CD14-positive monocyte (primary cell): ENCODE results near the gene KAT6B. TPM values are rescaled to one million over a fixed set of nuclear protein-coding genes. Genes with fewer than 3 reads are reported as not detected.

Experiments
- DNase-seq, 3 donors: peaks; one replicate each; pipeline ENCODE4 v3.0.0-alpha.2; 2011 to 2022
- H2AFZ ChIP-seq: 2 replicates; pipeline ENCODE4 v1.6.0; 2012; ENCODE audit warnings: mild to moderate bottlenecking, low read depth, low read length, inconsistent platforms; ENCODE audit not compliant: insufficient read depth, poor library complexity, severe bottlenecking
- H3K27ac ChIP-seq, 2 donors: 1 replicate in 1 of 2; 2 replicates in 1 of 2; pipeline ENCODE4 v1.5.1; 2012 to 2013; ENCODE audit warnings: low read length in 2 of 2, control low read depth in 1 of 2, inconsistent platforms in 1 of 2, low read depth in 1 of 2, mild to moderate bottlenecking in 1 of 2
- H3K27me3 ChIP-seq, 2 donors: one replicate each; pipeline versions ENCODE4 v1.6.0 to v1.6.1; 2011 to 2013; ENCODE audit warnings: low read length in 2 of 2; ENCODE audit not compliant: control insufficient read depth in 2 of 2, insufficient read depth in 2 of 2
- H3K36me3 ChIP-seq, 2 donors: replicated peaks in 1 of 2; 1 replicate in 1 of 2; 2 replicates in 1 of 2; pipeline versions ENCODE4 v1.5.1 to v1.6.1; 2012 to 2013; ENCODE audit warnings: low read length in 2 of 2, control low read depth in 1 of 2, inconsistent platforms in 1 of 2, mild to moderate bottlenecking in 1 of 2; ENCODE audit not compliant: insufficient read depth in 2 of 2, control insufficient read depth in 1 of 2
- H3K4me1 ChIP-seq, 2 donors: 1 replicate in 1 of 2; 2 replicates in 1 of 2; pipeline versions ENCODE4 v1.5.1 to v1.6.1; 2012 to 2013; ENCODE audit warnings: low read length in 2 of 2, control low read depth in 1 of 2, inconsistent platforms in 1 of 2, mild to moderate bottlenecking in 1 of 2, moderate library complexity in 1 of 2; ENCODE audit not compliant: insufficient read depth in 2 of 2, control insufficient read depth in 1 of 2
- H3K4me2 ChIP-seq: replicated peaks from 2 replicates; pipeline ENCODE3; 2012; ENCODE audit warnings: low read length, moderate library complexity, mild to moderate bottlenecking; ENCODE audit not compliant: poor library complexity, severe bottlenecking; ENCODE audit errors: extremely low read depth
- H3K4me3 ChIP-seq, 3 experiments: fragments of 200-600 bp in 1 of 3; sonication (generic) in 1 of 3; replicated peaks in 1 of 3; 1 replicate in 2 of 3; 2 replicates in 1 of 3; pipeline ENCODE4 v1.5.1; 2011 to 2013; ENCODE audit warnings: low read length in 3 of 3, mild to moderate bottlenecking in 3 of 3, control low read depth in 2 of 3, low read depth in 2 of 3, inconsistent platforms in 1 of 3, moderate library complexity in 1 of 3
- H3K79me2 ChIP-seq: 2 replicates; pipeline ENCODE4 v1.6.0; 2012; ENCODE audit warnings: mild to moderate bottlenecking, control low read depth, inconsistent platforms, low read length, moderate library complexity; ENCODE audit not compliant: insufficient read depth
- H3K9ac ChIP-seq: 2 replicates; pipeline ENCODE4 v1.6.0; 2017; ENCODE audit warnings: low read length, mild to moderate bottlenecking; ENCODE audit not compliant: insufficient read depth, poor library complexity, severe bottlenecking
- H3K9me3 ChIP-seq, 2 donors: replicated peaks in 1 of 2; 1 replicate in 1 of 2; 2 replicates in 1 of 2; pipeline versions ENCODE4 v1.5.1 to v1.6.1; 2012 to 2013; ENCODE audit warnings: low read length in 2 of 2, control low read depth in 1 of 2; ENCODE audit not compliant: control insufficient read depth in 1 of 2, insufficient read depth in 1 of 2
- H4K20me1 ChIP-seq: 2 replicates; pipeline ENCODE4 v1.6.0; 2012; ENCODE audit warnings: mild to moderate bottlenecking, low read length, control low read depth, moderate library complexity; ENCODE audit not compliant: insufficient read depth
- H3K27ac Mint-ChIP-seq, 7 donors: one replicate each; pipeline ENCODE4 v1.8.0; 2020; ENCODE audit warnings: mild to moderate bottlenecking in 7 of 7, mixed read lengths in 7 of 7, moderate library complexity in 6 of 7, inconsistent platforms in 2 of 7
- H3K27me3 Mint-ChIP-seq, 3 donors: one replicate each; pipeline ENCODE4 v1.8.0; 2021 to 2022; ENCODE audit warnings: low read depth in 3 of 3, mild to moderate bottlenecking in 3 of 3, mixed read lengths in 3 of 3, moderate library complexity in 3 of 3, inconsistent platforms in 1 of 3
- H3K36me3 Mint-ChIP-seq, 2 donors: one replicate each; pipeline ENCODE4 v1.8.0; 2020; ENCODE audit warnings: mixed read lengths in 2 of 2, inconsistent platforms in 1 of 2, mild to moderate bottlenecking in 1 of 2
- H3K4me1 Mint-ChIP-seq: one replicate; pipeline ENCODE4 v1.8.0; 2020; ENCODE audit warnings: mild to moderate bottlenecking, mixed read lengths
- H3K4me3 Mint-ChIP-seq, 2 donors: one replicate each; pipeline ENCODE4 v1.8.0; 2020; ENCODE audit warnings: mild to moderate bottlenecking in 2 of 2, mixed read lengths in 2 of 2, moderate library complexity in 1 of 2
- H3K9me3 Mint-ChIP-seq, 7 donors: one replicate each; pipeline ENCODE4 v1.8.0; 2020 to 2022; ENCODE audit warnings: mixed read lengths in 7 of 7, mild to moderate bottlenecking in 6 of 7, moderate library complexity in 6 of 7, inconsistent platforms in 2 of 7
- CTCF ChIP-seq: fragments of 200-600 bp; IDR thresholded peaks from one replicate; pipeline ENCODE4 v1.8.0; 2022; ENCODE audit warnings: antibody characterized with exemption, mild to moderate bottlenecking
- WGBS: methylation state at CpG from one replicate; pipeline ENCODE4 v1.1.5; 2013; ENCODE audit warnings: missing lambda C conversion rate; ENCODE audit not compliant: insufficient coverage; 5-methylcytosine and 5-hydroxymethylcytosine counted together
- intact Hi-C, 2 donors: fragments of 100-400 bp; cut with micrococcal nuclease; formaldehyde crosslinking; loops; one replicate each; pipeline versions ENCODE4 v1.15.0 to v1.15.1; 2023
- polyA plus RNA-seq, 3 donors: library from polyadenylated mRNA; depleted of rRNA in 1 of 3; unstranded in 2 of 3; stranded (reverse) in 1 of 3; fragments of 300-500 nt in 2 of 3; fragments of >200 nt in 1 of 3; fragmentation: Illumina TruSeq in 2 of 3; gene quantifications; 1 replicate in 2 of 3; 2 replicates in 1 of 3; pipeline ENCODE4 v1.2.3, GENCODE V29; 2012 to 2021

Gene KAT6B
- polyA plus RNA-seq, 3 donors = 3.3 to 6.4 (median 6.2) TPM

- no peak overlapping the region for H3K27ac Mint-ChIP-seq
- H3K9me3 Mint-ChIP-seq = peaks cover 0 to 10% (median 3%) of the 10 kb centered on the region in 7 donors
- intact Hi-C loops = loop anchor here in 1 of 2 donors (10.0 kb wide), 1 partner anchor 194 kb away; the partner anchor contains the start of gene COMTD1
Measured at GRCh38 chr10:75040576-75040975, 214.2 kb downstream of the KAT6B start.

GRCh38 chr10:75042292-75042974 lies 216.0 kb downstream of the KAT6B start:
- H3K9ac ChIP-seq = no peak overlapping the region
- H3K9me3 ChIP-seq = peaks cover 0 to 3% of the 10 kb centered on the region in 2 donors
- Mint-ChIP-seq H3K4me3 (no peak overlapping the region), H3K36me3 (no peaks in the 10 kb centered on the region), H3K9me3 (peaks cover 0 to 10% (median 3%) of the 10 kb centered on the region in 7 donors), H3K27me3 (peaks cover 7 to 13% (median 12%) of the 10 kb centered on the region in 3 donors), H3K4me1 (peaks cover 13% of the 10 kb centered on the region), H3K27ac (peak overlapping the region in 1 of 7 donors; percentile 67)
- H2AFZ ChIP-seq = peak overlapping the region; percentile 15
- peaks cover 0 to 7% of the 10 kb centered on the region in 2 donors for H3K27me3 ChIP-seq
- H3K27ac ChIP-seq = no peak overlapping the region
- no peaks in the 10 kb centered on the region for H3K79me2 ChIP-seq
- peaks cover 4 to 6% of the 10 kb centered on the region in 2 donors for H3K4me1 ChIP-seq
- H3K36me3 ChIP-seq = no peaks in the 10 kb centered on the region
- intact Hi-C loops = loop anchor here in 1 of 2 donors (10.0 kb wide), 1 partner anchor 192 kb away; the partner anchor contains the start of gene COMTD1
- DNase-seq = no peak
- no peak overlapping the region for H3K4me3 ChIP-seq
- H4K20me1 ChIP-seq = no peaks in the 10 kb centered on the region
- TF ChIP-seq CTCF = no peak
- WGBS = 100% methylated on average over 1 of the region's 1 CpG
- no peak overlapping the region for H3K4me2 ChIP-seq

More at GRCh38 chr10:75040576-75040975, 214.2 kb downstream of the KAT6B start:
- DNase-seq = no peak
- TF ChIP-seq CTCF = no peak
- H3K4me3 Mint-ChIP-seq = no peak overlapping the region
- 97% methylated on average over 8 of the region's 9 CpGs for WGBS
- H3K9me3 ChIP-seq = peaks cover 0 to 3% of the 10 kb centered on the region in 2 donors
- no peaks in the 10 kb centered on the region for H3K36me3 Mint-ChIP-seq
- H3K4me1 Mint-ChIP-seq = peaks cover 22% of the 10 kb centered on the region
- H3K4me1 ChIP-seq = peaks cover 4 to 6% of the 10 kb centered on the region in 2 donors
- H2AFZ ChIP-seq = no peak overlapping the region
- peaks cover 0 to 7% of the 10 kb centered on the region in 2 donors for H3K27me3 ChIP-seq
- H3K9ac ChIP-seq = no peak overlapping the region
- H3K27me3 Mint-ChIP-seq = peaks cover 6 to 13% (median 12%) of the 10 kb centered on the region in 3 donors
- no peak overlapping the region for H3K4me2 ChIP-seq
- H3K27ac ChIP-seq = no peak overlapping the region
- no peak overlapping the region for H3K4me3 ChIP-seq
- H3K79me2 ChIP-seq = no peaks in the 10 kb centered on the region
- no peaks in the 10 kb centered on the region for H4K20me1 ChIP-seq
- H3K36me3 ChIP-seq = no peaks in the 10 kb centered on the region
